ENCODE measurements around the gene SLCO4A1. TPM values are rescaled to one million over a fixed set of nuclear protein-coding genes. Genes with fewer than 3 reads are reported as not detected.

SLCO4A1 gene
- total and polyA plus RNA-seq, 2 of the 4 experiments (the other 2 are of a cell fraction) = 0.72 to 1.1 TPM

GRCh38 chr20:62684981-62685380 is 42.7 kb downstream of the SLCO4A1 start:
- Histone ChIP-seq H3K56ac (ENCODE audit: extremely low read depth, insufficient read depth, low read length) (no peak overlapping the region), H3K27ac (ENCODE audit: insufficient read depth, low read length) (no peak overlapping the region), H4K91ac (ENCODE audit: insufficient read depth, low read depth, low read length) (no peak overlapping the region), H2AK5ac (ENCODE audit: low read depth, low read length) (no peak overlapping the region), H3K18ac (ENCODE audit: low read depth, low read length) (no peak overlapping the region), H3K79me1 (ENCODE audit: low read depth in 1 of 2, low read length in 2 of 2) (no peaks in the 10 kb centered on the region), H3K4me2 (ENCODE audit: low read depth, low read length) (no peak overlapping the region), H2AFZ (replicated peaks; ENCODE audit: low read length, poor library complexity) (no peak overlapping the region), H4K20me1 (ENCODE audit: insufficient read depth, low read length) (no peaks in the 10 kb centered on the region), H3K9me3 (ENCODE audit: control insufficient read depth, insufficient read depth, low read length) (peaks cover 7% of the 10 kb centered on the region), H3K9me1 (ENCODE audit: insufficient read depth, low read length) (no peaks in the 10 kb centered on the region), H4K8ac (ENCODE audit: low read depth in 2 of 2, low read length in 2 of 2) (no peak overlapping the region), H2BK5ac (ENCODE audit: low read depth, low read length, poor library complexity, severe bottlenecking) (no peak overlapping the region), H3K4me1 (ENCODE audit: control insufficient read depth, insufficient read depth, low read length) (no peaks in the 10 kb centered on the region), H2BK15ac (ENCODE audit: low read depth, low read length) (no peak overlapping the region), H2BK120ac (ENCODE audit: low read depth, low read length) (no peak overlapping the region), H3K23ac (ENCODE audit: low read depth, low read length) (no peak overlapping the region), H3K4ac (ENCODE audit: low read depth, low read length) (no peak overlapping the region), H3K14ac (replicated peaks; ENCODE audit: low read depth, low read length) (no peak overlapping the region), H2BK20ac (ENCODE audit: low read depth, low read length) (no peak overlapping the region), H3K36me3 (ENCODE audit: control insufficient read depth, insufficient read depth, low read length) (no peaks in the 10 kb centered on the region), H4K5ac (ENCODE audit: low read depth, low read length) (no peak overlapping the region), H3K4me3 (ENCODE audit: insufficient read depth, low read depth, low read length) (no peak overlapping the region), H2AK9ac (replicated peaks; ENCODE audit: low read depth, low read length, poor library complexity) (no peak overlapping the region), H3K9ac (ENCODE audit: low read depth, low read length) (no peak overlapping the region), H3K27me3 (ENCODE audit: control insufficient read depth, insufficient read depth, low read length) (peaks cover 35% of the 10 kb centered on the region)
- no TSS peak for BruUV-seq (replicated peaks)
- ChIA-PET POLR2A (ENCODE audit: unreplicated experiment) (no interaction called here), CTCF (no interaction called here)
- intact Hi-C loops (cut with micrococcal nuclease) = no loop called here
- DNase-seq (no peak), ATAC-seq (ENCODE audit: low read depth) (no peak)
- TF ChIP-seq ELK1 (IDR thresholded peaks at IDR 0.05; ENCODE audit: borderline replicate concordance, low read depth, low read length) (no peak), RCOR1 (IDR thresholded peaks at IDR 0.05; ENCODE audit: insufficient replicate concordance, low read length) (no peak), RFX5 (IDR thresholded peaks at IDR 0.05; ENCODE audit: low read depth, low read length) (no peak), MAZ (IDR thresholded peaks at IDR 0.05; ENCODE audit: borderline replicate concordance, low read depth, low read length) (no peak), BHLHE40 (IDR thresholded peaks at IDR 0.05; ENCODE audit: low read depth, low read length) (no peak), FOS (IDR thresholded peaks at IDR 0.05; ENCODE audit: low read depth, low read length) (no peak), MAFK (IDR thresholded peaks at IDR 0.05; ENCODE audit: low read depth, low read length) (no peak), CEBPB (IDR thresholded peaks at IDR 0.05; ENCODE audit: low read depth, low read length) (no peak), MXI1 (IDR thresholded peaks at IDR 0.05; ENCODE audit: borderline replicate concordance, low read depth, low read length) (no peak), NFE2L2 (IDR thresholded peaks at IDR 0.05; ENCODE audit: low read depth, low read length) (no peak), CHD1 (IDR thresholded peaks at IDR 0.05; ENCODE audit: low read depth, low read length) (no peak), RAD21 (IDR thresholded peaks at IDR 0.05; ENCODE audit: low read length) (no peak), SMC3 (IDR thresholded peaks at IDR 0.05; ENCODE audit: low read depth, low read length) (no peak), POLR2A (IDR thresholded peaks at IDR 0.05; ENCODE audit: low read depth, low read length) (no peak)
- TF ChIP-seq, protein P1, sequence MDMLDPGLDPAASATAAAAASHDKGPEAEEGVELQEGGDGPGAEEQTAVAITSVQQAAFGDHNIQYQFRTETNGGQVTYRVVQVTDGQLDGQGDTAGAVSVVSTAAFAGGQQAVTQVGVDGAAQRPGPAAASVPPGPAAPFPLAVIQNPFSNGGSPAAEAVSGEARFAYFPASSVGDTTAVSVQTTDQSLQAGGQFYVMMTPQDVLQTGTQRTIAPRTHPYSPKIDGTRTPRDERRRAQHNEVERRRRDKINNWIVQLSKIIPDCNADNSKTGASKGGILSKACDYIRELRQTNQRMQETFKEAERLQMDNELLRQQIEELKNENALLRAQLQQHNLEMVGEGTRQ (IDR thresholded peaks at IDR 0.05; ENCODE audit: low read depth, low read length) = no peak
- TF ChIP-seq, protein P2, sequence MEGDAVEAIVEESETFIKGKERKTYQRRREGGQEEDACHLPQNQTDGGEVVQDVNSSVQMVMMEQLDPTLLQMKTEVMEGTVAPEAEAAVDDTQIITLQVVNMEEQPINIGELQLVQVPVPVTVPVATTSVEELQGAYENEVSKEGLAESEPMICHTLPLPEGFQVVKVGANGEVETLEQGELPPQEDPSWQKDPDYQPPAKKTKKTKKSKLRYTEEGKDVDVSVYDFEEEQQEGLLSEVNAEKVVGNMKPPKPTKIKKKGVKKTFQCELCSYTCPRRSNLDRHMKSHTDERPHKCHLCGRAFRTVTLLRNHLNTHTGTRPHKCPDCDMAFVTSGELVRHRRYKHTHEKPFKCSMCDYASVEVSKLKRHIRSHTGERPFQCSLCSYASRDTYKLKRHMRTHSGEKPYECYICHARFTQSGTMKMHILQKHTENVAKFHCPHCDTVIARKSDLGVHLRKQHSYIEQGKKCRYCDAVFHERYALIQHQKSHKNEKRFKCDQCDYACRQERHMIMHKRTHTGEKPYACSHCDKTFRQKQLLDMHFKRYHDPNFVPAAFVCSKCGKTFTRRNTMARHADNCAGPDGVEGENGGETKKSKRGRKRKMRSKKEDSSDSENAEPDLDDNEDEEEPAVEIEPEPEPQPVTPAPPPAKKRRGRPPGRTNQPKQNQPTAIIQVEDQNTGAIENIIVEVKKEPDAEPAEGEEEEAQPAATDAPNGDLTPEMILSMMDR (conservative IDR thresholded peaks at IDR 0.05; ENCODE audit: low read depth, low read length) = no peak
- in situ Hi-C loops (cut with MboI; ENCODE audit: low sequenced_read_pairs) = loop anchor here (25.0 kb wide), 1 partner anchor 327 kb away; the partner anchor contains the start of gene BHLHE23
- WGBS, 2 experiments (ENCODE audit: extremely low coverage in 2 of 2, insufficient read length in 1 of 2) = 33% methylated on average over 2 of the region's 12 CpGs; no CpG with 5 or more reads in 1 of the 2 experiments
- dilution Hi-C loops (cut with HindIII; ENCODE audit: low sequenced_read_pairs, unreplicated experiment) = no loop called here

All from IMR-90 (cell line).